Mesenchymal stem cell (in vitro differentiated cells and primary cell): ENCODE measurements around the gene SIDT2.
A peak's percentile ranks its signal among the peaks of the same experiment; 100 is the strongest.

Experiments used
- DNase-seq: peaks from one replicate; pipeline ENCODE4 v3.0.0-alpha.2; 2013
- H2AFZ ChIP-seq: one replicate; pipeline ENCODE4 v1.6.1; 2013; ENCODE audit warnings: low read depth, mild to moderate bottlenecking, control low read depth, inconsistent platforms, low read length, moderate library complexity
- H2AK5ac ChIP-seq: 2 replicates; pipeline ENCODE4 v1.6.1; 2013; ENCODE audit warnings: low read length, moderate library complexity, mild to moderate bottlenecking, inconsistent platforms; ENCODE audit not compliant: severe bottlenecking
- H2BK120ac ChIP-seq: one replicate; pipeline ENCODE4 v1.6.1; 2013; ENCODE audit warnings: low read depth, mild to moderate bottlenecking, inconsistent platforms, low read length, moderate library complexity
- H2BK12ac ChIP-seq, 2 experiments: one replicate each; pipeline ENCODE4 v1.6.1; 2013; ENCODE audit warnings: inconsistent platforms in 2 of 2, low read length in 2 of 2, mild to moderate bottlenecking in 2 of 2, moderate library complexity in 2 of 2, control low read depth in 1 of 2
- H2BK15ac ChIP-seq: one replicate; pipeline ENCODE4 v1.6.1; 2013; ENCODE audit warnings: mild to moderate bottlenecking, low read depth, inconsistent platforms; ENCODE audit not compliant: poor library complexity, severe bottlenecking
- H2BK5ac ChIP-seq: 2 replicates; pipeline ENCODE4 v1.6.1; 2013; ENCODE audit warnings: low read depth, mild to moderate bottlenecking, low read length, control low read depth, inconsistent platforms; ENCODE audit not compliant: poor library complexity, severe bottlenecking
- H3K14ac ChIP-seq, 2 experiments: one replicate each; pipeline ENCODE4 v1.6.1; 2013; ENCODE audit warnings: inconsistent platforms in 2 of 2, low read length in 2 of 2, control low read depth in 1 of 2, mild to moderate bottlenecking in 1 of 2, moderate library complexity in 1 of 2
- H3K18ac ChIP-seq, 2 experiments: one replicate each; pipeline ENCODE4 v1.6.1; 2013; ENCODE audit warnings: inconsistent platforms in 2 of 2, low read length in 2 of 2, control low read depth in 1 of 2, low read depth in 1 of 2, mild to moderate bottlenecking in 1 of 2
- H3K23ac ChIP-seq, 2 experiments: one replicate each; pipeline ENCODE4 v1.6.1; 2013; ENCODE audit warnings: inconsistent platforms in 2 of 2, low read length in 2 of 2, mild to moderate bottlenecking in 2 of 2, moderate library complexity in 2 of 2, control low read depth in 1 of 2
- H3K27ac ChIP-seq: 2 replicates; pipeline ENCODE4 v1.5.1; 2013; ENCODE audit warnings: mild to moderate bottlenecking, moderate library complexity, low read length, control low read depth, inconsistent platforms; ENCODE audit not compliant: poor library complexity, severe bottlenecking
- H3K27me3 ChIP-seq, 2 experiments: 2 replicates each; pipeline versions ENCODE4 v1.6.1 to v1.7.0; 2013; ENCODE audit warnings: low read length in 2 of 2, mild to moderate bottlenecking in 2 of 2, moderate library complexity in 2 of 2, control low read depth in 1 of 2, inconsistent platforms in 1 of 2; ENCODE audit not compliant: control insufficient read depth in 1 of 2, insufficient read depth in 1 of 2
- H3K36me3 ChIP-seq, 2 experiments: 2 replicates each; pipeline versions ENCODE4 v1.6.1 to v1.7.0; 2013; ENCODE audit warnings: low read length in 2 of 2, control low read depth in 1 of 2, inconsistent platforms in 1 of 2, low read depth in 1 of 2, mild to moderate bottlenecking in 1 of 2; ENCODE audit not compliant: insufficient read depth in 2 of 2, control insufficient read depth in 1 of 2
- H3K4ac ChIP-seq, 2 experiments: one replicate each; pipeline ENCODE4 v1.6.1; 2013; ENCODE audit warnings: inconsistent platforms in 2 of 2, low read length in 2 of 2, mild to moderate bottlenecking in 2 of 2, moderate library complexity in 2 of 2, control low read depth in 1 of 2, low read depth in 1 of 2
- H3K4me1 ChIP-seq: 2 replicates; pipeline ENCODE4 v1.6.1; 2013; ENCODE audit warnings: low read depth, low read length, control low read depth; ENCODE audit not compliant: control insufficient read depth, insufficient read depth
- H3K4me2 ChIP-seq: 2 replicates; pipeline ENCODE4 v1.6.1; 2013; ENCODE audit warnings: low read length, mild to moderate bottlenecking, inconsistent platforms; ENCODE audit not compliant: poor library complexity, severe bottlenecking
- H3K4me3 ChIP-seq, 2 experiments: 2 replicates each; pipeline versions ENCODE4 v1.5.1 to v1.7.0; 2013; ENCODE audit warnings: low read length in 2 of 2, mild to moderate bottlenecking in 2 of 2, control low read depth in 1 of 2, low read depth in 1 of 2; ENCODE audit not compliant: insufficient read depth in 1 of 2
- H3K79me1 ChIP-seq: replicated peaks from 2 replicates; pipeline ENCODE4 v1.6.1; 2013; ENCODE audit warnings: mild to moderate bottlenecking, control low read depth, low read length, inconsistent platforms; ENCODE audit not compliant: poor library complexity, severe bottlenecking
- H3K9ac ChIP-seq: 2 replicates; pipeline ENCODE4 v1.7.0; 2013; ENCODE audit warnings: mild to moderate bottlenecking, low read length, moderate library complexity
- H3K9me3 ChIP-seq: 2 replicates; pipeline ENCODE4 v1.7.0; 2013; ENCODE audit warnings: mild to moderate bottlenecking, low read length; ENCODE audit not compliant: control insufficient read depth
- H4K8ac ChIP-seq: one replicate; pipeline ENCODE4 v1.6.1; 2013; ENCODE audit warnings: inconsistent platforms, mild to moderate bottlenecking, low read length, moderate library complexity
- H4K91ac ChIP-seq: one replicate; pipeline ENCODE4 v1.6.1; 2013; ENCODE audit warnings: mild to moderate bottlenecking, low read length, inconsistent platforms
- WGBS: methylation state at CpG from one replicate; pipeline ENCODE4 v1.1.7; 2013; ENCODE audit warnings: mixed read lengths; 5-methylcytosine and 5-hydroxymethylcytosine counted together

SIDT2 gene

GRCh38 chr11:117144477-117145392, 33.8 kb upstream of the SIDT2 start:
- no peaks in the 10 kb centered on the region for H3K9me3 ChIP-seq

GRCh38 chr11:117145393-117145761, 33.2 kb upstream of the SIDT2 start:
- WGBS: 0% methylated on average over 1 of the region's 5 CpGs
- H2BK5ac ChIP-seq: no peak overlapping the region
- H2BK15ac ChIP-seq: no peak overlapping the region
- H3K4me2 ChIP-seq: peak overlapping the region; percentile 75
- H3K9ac ChIP-seq: peak overlapping the region; percentile 97
- no peak overlapping the region for H2AK5ac ChIP-seq
- H2BK120ac ChIP-seq: no peak overlapping the region
- no peak overlapping the region for H3K23ac ChIP-seq
- H3K79me1 ChIP-seq: no peaks in the 10 kb centered on the region
- H3K36me3 ChIP-seq: peaks cover 12 to 23% of the 10 kb centered on the region in 2 experiments
- no peaks in the 10 kb centered on the region for H3K9me3 ChIP-seq
- no peaks in the 10 kb centered on the region for H3K27me3 ChIP-seq
- H3K14ac ChIP-seq: no peak overlapping the region
- no peak overlapping the region for H4K8ac ChIP-seq
- no peak overlapping the region for H2BK12ac ChIP-seq
- H3K4me3 ChIP-seq: peak overlapping the region; percentile 15 to 85
- DNase-seq: peak; percentile 68
- peaks cover 12% of the 10 kb centered on the region for H3K4me1 ChIP-seq
- no peak overlapping the region for H2AFZ ChIP-seq
- no peak overlapping the region for H3K4ac ChIP-seq
- H3K27ac ChIP-seq: peak overlapping the region; percentile 84
- no peak overlapping the region for H3K18ac ChIP-seq
- H4K91ac ChIP-seq: no peak overlapping the region

More at GRCh38 chr11:117144477-117145392, 33.8 kb upstream of the SIDT2 start:
- peak overlapping the region; percentile 97 for H3K9ac ChIP-seq
- peak overlapping the region; percentile 76 to 93 for H3K14ac ChIP-seq
- peaks cover 12% of the 10 kb centered on the region for H3K4me1 ChIP-seq
- peak; percentile 84 for DNase-seq
- peak overlapping the region; percentile 66 for H2AFZ ChIP-seq
- H3K4me3 ChIP-seq: peak overlapping the region; percentile 85 to 90
- H2BK5ac ChIP-seq: peak overlapping the region; percentile 69
- H3K23ac ChIP-seq: peak overlapping the region in 1 of 2 experiments; percentile 26
- H3K27me3 ChIP-seq: no peaks in the 10 kb centered on the region
- H2BK12ac ChIP-seq: no peak overlapping the region
- peaks cover 12 to 23% of the 10 kb centered on the region in 2 experiments for H3K36me3 ChIP-seq
- H2AK5ac ChIP-seq: peak overlapping the region; percentile 61
- peak overlapping the region; percentile 98 for H4K8ac ChIP-seq
- H3K18ac ChIP-seq: peak overlapping the region; percentile 93 to 99
- under 1% methylated on average over 50 of the region's 62 CpGs for WGBS
- H3K79me1 ChIP-seq: no peaks in the 10 kb centered on the region
- peak overlapping the region; percentile 84 for H3K27ac ChIP-seq
- H3K4ac ChIP-seq: peak overlapping the region; percentile 68 to 84
- H3K4me2 ChIP-seq: peak overlapping the region; percentile 75
- H2BK120ac ChIP-seq: peak overlapping the region; percentile 71
- H2BK15ac ChIP-seq: peak overlapping the region; percentile 86
- H4K91ac ChIP-seq: peak overlapping the region; percentile 87

- H2BK12ac ChIP-seq: no peak overlapping the region
- peak; percentile 48 for DNase-seq
- H3K79me1 ChIP-seq: no peaks in the 10 kb centered on the region
- no peak overlapping the region for H3K18ac ChIP-seq
- peaks cover 12% of the 10 kb centered on the region for H3K4me1 ChIP-seq
- peak overlapping the region; percentile 97 for H3K9ac ChIP-seq
- no peak overlapping the region for H2AK5ac ChIP-seq
- H3K23ac ChIP-seq: no peak overlapping the region
- peaks cover 12 to 25% of the 10 kb centered on the region in 2 experiments for H3K36me3 ChIP-seq
- H2AFZ ChIP-seq: no peak overlapping the region
- no peak overlapping the region for H3K14ac ChIP-seq
- no peak overlapping the region for H2BK15ac ChIP-seq
- no peaks in the 10 kb centered on the region for H3K27me3 ChIP-seq
- peak overlapping the region; percentile 26 for H3K27ac ChIP-seq
- no peak overlapping the region for H4K8ac ChIP-seq
- no peak overlapping the region for H2BK5ac ChIP-seq
- H2BK120ac ChIP-seq: no peak overlapping the region
- no peaks in the 10 kb centered on the region for H3K9me3 ChIP-seq
- 58% methylated on average over 10 of the region's 10 CpGs for WGBS
- H4K91ac ChIP-seq: no peak overlapping the region
- H3K4me2 ChIP-seq: peak overlapping the region; percentile 75
- no peak overlapping the region for H3K4ac ChIP-seq
- H3K4me3 ChIP-seq: peak overlapping the region in 1 of 2 experiments; percentile 85
These were observed 32.0 kb upstream of the SIDT2 start for GRCh38 chr11:117146521-117146920.

GRCh38 chr11:117152066-117152465, 26.5 kb upstream of the SIDT2 start:
- Histone ChIP-seq H4K8ac (no peak overlapping the region), H2BK12ac (no peak overlapping the region), H2AFZ (no peak overlapping the region), H3K4ac (no peak overlapping the region), H3K23ac (no peak overlapping the region), H3K18ac (no peak overlapping the region), H3K4me3 (no peak overlapping the region), H3K4me2 (no peak overlapping the region), H3K27ac (no peak overlapping the region), H3K36me3 (peaks cover 30 to 56% of the 10 kb centered on the region in 2 experiments), H3K27me3 (no peaks in the 10 kb centered on the region), H2BK5ac (no peak overlapping the region), H3K79me1 (no peaks in the 10 kb centered on the region), H3K9me3 (no peaks in the 10 kb centered on the region), H2BK120ac (no peak overlapping the region), H3K9ac (no peak overlapping the region), H2BK15ac (no peak overlapping the region), H4K91ac (no peak overlapping the region), H3K14ac (no peak overlapping the region), H2AK5ac (no peak overlapping the region), H3K4me1 (peaks cover 4% of the 10 kb centered on the region)
- no peak for DNase-seq
- 76% methylated on average over 1 of the region's 2 CpGs for WGBS
